HCT116 (cell line): Measurements from ENCODE around the gene CCDC182. TPM values are rescaled to one million over a fixed set of nuclear protein-coding genes. Genes with fewer than 3 reads are reported as not detected.

Source experiments
- ATAC-seq: fragments of 200-7000 bp; cut with Tn5 transposase; 2 replicates; pipeline ENCODE4 v1.9.1; 2020; ENCODE audit warnings: mild to moderate bottlenecking, moderate library complexity
- BruUV-seq: library from RNA; stranded (reverse); fragments of 400-500 nt; replicated peaks from 2 replicates; lab custom pipeline; 2021; lab: Mats Ljungman, UMichigan
- CTCF ChIA-PET: fragments of 300-600 bp; sonication (Branson Sonifier 250); formaldehyde crosslinking; loops from one replicate; lab custom pipeline; 2021; ENCODE audit warnings: antibody characterized with exemption; lab: Charles Lee
- POLR2A ChIA-PET: fragments of 300-600, 350-600 bp; sonication (Branson Sonifier 250); formaldehyde crosslinking; loops from one replicate; lab custom pipeline; 2021; ENCODE audit warnings: antibody characterized with exemption; lab: Charles Lee
- RAD21 ChIA-PET, 2 experiments: fragments of 300-600 bp; sonication (Branson Sonifier 250); formaldehyde crosslinking; loops; one replicate each; lab custom pipeline; 2023; ENCODE audit warnings: low total read pairs in 2 of 2; ENCODE audit not compliant: uncharacterized antibody in 2 of 2, unreplicated experiment in 2 of 2, low non-redundant PET in 1 of 2; lab: Charles Lee
- DNase-seq: peaks from one replicate; pipeline ENCODE4 v3.0.0-alpha.2; 2010; ENCODE audit warnings: low read depth, low spot score
- H2AFZ ChIP-seq: fragments of 200-600 bp; shearing (Covaris generic), sonication (generic); 2 replicates; pipeline ENCODE4 v1.6.1; 2017; ENCODE audit warnings: low read depth, mixed run types, mixed read lengths, antibody characterized with exemption, low read length; ENCODE audit not compliant: poor library complexity, severe bottlenecking
- H3K27ac ChIP-seq: 2 replicates; pipeline ENCODE4 v1.5.1; 2012; ENCODE audit warnings: low read depth, low read length
- H3K27me3 ChIP-seq: fragments of 200-600 bp; sonication (generic); 2 replicates; pipeline ENCODE4 v1.6.1; 2016; ENCODE audit warnings: mixed run types, low read length, mixed read lengths; ENCODE audit not compliant: insufficient read depth
- H3K36me3 ChIP-seq, 2 experiments: fragments of 200-500 bp in 1 of 2; fragments of 200-600 bp in 1 of 2; sonication (Bioruptor generic) in 1 of 2; sonication (generic) in 1 of 2; 2 replicates each; pipeline versions ENCODE4 v1.5.1 to v1.6.1; 2014 to 2016; ENCODE audit warnings: low read length in 2 of 2, inconsistent platforms in 1 of 2, mixed read lengths in 1 of 2, mixed run types in 1 of 2; ENCODE audit not compliant: insufficient read depth in 2 of 2, control insufficient read depth in 1 of 2
- H3K4me1 ChIP-seq, 2 experiments: fragments of 200-600 bp in 1 of 2; sonication (generic) in 1 of 2; 2 replicates each; pipeline versions ENCODE4 v1.5.1 to v1.6.1; 2012 to 2017; ENCODE audit warnings: low read length in 2 of 2, inconsistent platforms in 1 of 2, mild to moderate bottlenecking in 1 of 2, mixed read lengths in 1 of 2, mixed run types in 1 of 2, moderate library complexity in 1 of 2; ENCODE audit not compliant: insufficient read depth in 2 of 2, control insufficient read depth in 1 of 2
- H3K4me2 ChIP-seq: fragments of 200-600 bp; sonication (generic); 2 replicates; pipeline ENCODE4 v1.6.1; 2017; ENCODE audit warnings: mixed run types, low read length, mixed read lengths
- H3K4me3 ChIP-seq, 2 experiments: fragments of 200-600 bp in 1 of 2; sonication (generic) in 1 of 2; replicated peaks in 1 of 2; 2 replicates each; pipeline ENCODE4 v1.5.1; 2011 to 2016; ENCODE audit warnings: low read length in 2 of 2, control low read depth in 1 of 2, low read depth in 1 of 2, mild to moderate bottlenecking in 1 of 2, mixed read lengths in 1 of 2, mixed run types in 1 of 2
- H3K79me2 ChIP-seq: fragments of 200-600 bp; sonication (generic); 2 replicates; pipeline ENCODE4 v1.6.1; 2017; ENCODE audit warnings: mild to moderate bottlenecking, mixed run types, low read length, moderate library complexity, mixed read lengths; ENCODE audit not compliant: insufficient read depth
- H3K9ac ChIP-seq: fragments of 200-600 bp; sonication (generic); 2 replicates; pipeline ENCODE4 v1.6.1; 2016; ENCODE audit warnings: low read length, mixed read lengths
- H3K9me2 ChIP-seq: fragments of 200-600 bp; sonication (generic), shearing (Covaris generic); 2 replicates; pipeline ENCODE4 v1.6.1; 2017; ENCODE audit warnings: mixed run types, mild to moderate bottlenecking, moderate library complexity; ENCODE audit not compliant: insufficient read depth
- H3K9me3 ChIP-seq, 2 experiments: fragments of 200-500 bp in 1 of 2; fragments of 200-600 bp in 1 of 2; sonication (Bioruptor generic) in 1 of 2; sonication (generic) in 1 of 2; 2 replicates each; pipeline ENCODE4 v1.6.1; 2014 to 2017; ENCODE audit warnings: low read length in 2 of 2, mixed read lengths in 2 of 2, inconsistent platforms in 1 of 2, low read depth in 1 of 2, mild to moderate bottlenecking in 1 of 2, mixed run types in 1 of 2, moderate library complexity in 1 of 2; ENCODE audit not compliant: control insufficient read depth in 1 of 2, insufficient read depth in 1 of 2
- H4K20me1 ChIP-seq: fragments of 200-600 bp; sonication (generic), shearing (Covaris generic); 2 replicates; pipeline ENCODE4 v1.6.1; 2017; ENCODE audit warnings: mixed run types, mild to moderate bottlenecking, moderate library complexity; ENCODE audit not compliant: insufficient read depth
- CTCF ChIP-seq, 3 experiments: fragments of 200-600 bp in 1 of 3; sonication (generic) in 1 of 3; IDR thresholded peaks in 2 of 3; conservative IDR thresholded peaks in 1 of 3; 2 replicates each; pipeline ENCODE4 v1.5.1; 2012 to 2017; ENCODE audit warnings: low read depth in 2 of 3, low read length in 2 of 3, antibody characterized with exemption in 1 of 3, borderline replicate concordance in 1 of 3, control low read depth in 1 of 3, mild to moderate bottlenecking in 1 of 3, mixed read lengths in 1 of 3, mixed run types in 1 of 3, moderate library complexity in 1 of 3; ENCODE audit not compliant: insufficient read depth in 1 of 3
- EGR1 ChIP-seq: IDR thresholded peaks from 2 replicates; pipeline ENCODE4 v1.6.1; 2012; ENCODE audit warnings: low read depth
- EZH2 ChIP-seq: fragments of 200-600 bp; sonication (generic); IDR thresholded peaks from 2 replicates; pipeline ENCODE4 v1.6.1; 2017; ENCODE audit warnings: antibody characterized with exemption, mixed run types
- RAD21 ChIP-seq: IDR thresholded peaks from 2 replicates; pipeline ENCODE4 v1.6.1; 2012; ENCODE audit warnings: low read depth, mild to moderate bottlenecking
- SRF ChIP-seq: IDR thresholded peaks from 2 replicates; pipeline ENCODE4 v1.6.1; 2012; ENCODE audit warnings: low read depth
- YY1 ChIP-seq: IDR thresholded peaks from 2 replicates; pipeline ENCODE4 v1.6.1; 2011; ENCODE audit warnings: low read length, low read depth, moderate library complexity, mild to moderate bottlenecking; ENCODE audit not compliant: insufficient replicate concordance; ENCODE audit errors: extremely low read depth
- ZFX ChIP-seq: fragments of 450-650 bp; IDR thresholded peaks from 2 replicates; pipeline ENCODE4 v1.6.1; 2017
- ZNF274 ChIP-seq: fragments of 200-500 bp; sonication (Bioruptor generic); IDR thresholded peaks from 2 replicates; pipeline ENCODE4 v1.6.1; 2014; ENCODE audit warnings: mild to moderate bottlenecking, low read depth, low read length, inconsistent platforms
- intact Hi-C: fragments of 100-400 bp; cut with micrococcal nuclease; formaldehyde crosslinking; loops from 2 replicates; pipeline ENCODE4 v1.10.0; 2022
- total RNA-seq: library from RNA; stranded (reverse); gene quantifications from one replicate; pipeline ENCODE4 v1.2.1, GENCODE V29; 2021; ENCODE audit not compliant: unreplicated experiment
- TF ChIP-seq, protein P1 (sequence below): IDR thresholded peaks from 2 replicates; pipeline ENCODE4 v1.6.1; 2012

Gene CCDC182
- total RNA-seq, 1 experiment from 2014 or later, result not detected

DNA sequence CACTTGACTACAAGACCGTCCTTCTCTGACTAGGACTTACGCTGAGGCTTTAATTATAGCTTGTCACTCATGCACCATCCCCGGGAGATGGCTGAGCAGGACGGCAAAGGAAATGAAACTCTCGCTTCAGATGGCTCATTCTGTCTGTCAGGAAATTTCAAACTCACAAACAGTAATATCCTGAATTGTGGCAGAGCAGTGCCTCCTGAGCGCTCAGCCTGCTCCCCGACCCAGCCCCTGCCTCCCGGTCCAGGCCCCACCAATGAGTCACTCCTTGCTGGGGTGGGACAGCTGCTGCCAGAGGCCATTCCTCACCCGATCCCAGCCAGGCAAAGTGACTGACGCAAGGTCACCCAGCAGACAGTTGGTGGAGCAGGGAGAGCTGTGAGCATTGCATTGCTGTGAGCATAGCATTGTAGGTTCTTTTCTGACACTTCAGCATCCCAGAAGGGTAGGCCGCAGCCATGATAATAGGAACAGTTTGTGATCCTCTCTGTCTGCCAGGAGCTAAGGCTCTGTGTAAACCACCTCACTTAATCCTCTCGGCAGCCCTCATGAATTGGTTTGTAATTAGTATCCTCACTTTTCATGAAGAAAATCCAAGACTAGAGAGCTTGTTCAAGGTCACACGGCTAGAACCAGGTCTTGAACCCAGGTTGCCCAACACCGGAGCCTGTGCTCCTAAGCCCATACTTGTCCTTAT, 20.9 kb downstream of the CCDC182 start:
- H3K9me3 ChIP-seq, result no peaks in the 10 kb centered on the region
- CTCF ChIA-PET, result no interaction called here
- TF ChIP-seq ZFX, result no peak
- no peak for TF ChIP-seq RAD21
- no peak for TF ChIP-seq EZH2
- TF ChIP-seq ZNF274, result no peak
- TF ChIP-seq YY1, result no peak
- TF ChIP-seq, protein P1, sequence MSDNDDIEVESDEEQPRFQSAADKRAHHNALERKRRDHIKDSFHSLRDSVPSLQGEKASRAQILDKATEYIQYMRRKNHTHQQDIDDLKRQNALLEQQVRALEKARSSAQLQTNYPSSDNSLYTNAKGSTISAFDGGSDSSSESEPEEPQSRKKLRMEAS, result no peak
- TF ChIP-seq EGR1, result no peak
- TF ChIP-seq CTCF (IDR thresholded peaks at IDR 0.05 in 2 of 3, conservative IDR thresholded peaks at IDR 0.05 in 1 of 3; ENCODE audit: borderline replicate concordance in 1 of 3, insufficient read depth in 1 of 3, low read depth in 2 of 3, low read length in 2 of 3), result no peak
- no peak for TF ChIP-seq SRF
- TF ChIP-seq, all 23 proteins: peak for 0
- no peaks in the 10 kb centered on the region for H3K4me1 ChIP-seq
- RAD21 ChIA-PET, result no interaction called here
- ATAC-seq (no peak), DNase-seq (no peak)
- H3K36me3 ChIP-seq, result no peaks in the 10 kb centered on the region
- no peak overlapping the region for H3K4me3 ChIP-seq
- peaks cover 16% of the 10 kb centered on the region; the same call in 1 of the 2 replicates for H3K27me3 ChIP-seq
- no peaks in the 10 kb centered on the region for H4K20me1 ChIP-seq
- intact Hi-C loops, result no loop called here
- no peaks in the 10 kb centered on the region for H3K9me2 ChIP-seq
- no TSS peak for BruUV-seq
- no peak overlapping the region for H2AFZ ChIP-seq
- no peak overlapping the region for H3K4me2 ChIP-seq
- no peaks in the 10 kb centered on the region for H3K79me2 ChIP-seq
- POLR2A ChIA-PET, result no interaction called here
- H3K9ac ChIP-seq, result no peak overlapping the region
- H3K27ac ChIP-seq, result no peak overlapping the region
